GM19397 (cell line): ENCODE measurements around the gene KCTD20.
"Not testable (repeated sequence)": the region's sequence is repeated elsewhere in the genome, so short reads cannot be mapped to it uniquely, and the experiment has no call there.

Source experiments
- ATAC-seq: cut with Tn5 transposase; IDR thresholded peaks from one replicate; pipeline ENCODE4 v1.9.1; 2021; ENCODE audit warnings: mild to moderate bottlenecking, moderate library complexity; ENCODE audit not compliant: unreplicated experiment

The KCTD20 gene

GRCh38 chr6:36443471-36444428, 950 bp downstream of the KCTD20 start:
- no peak for ATAC-seq

DNA sequence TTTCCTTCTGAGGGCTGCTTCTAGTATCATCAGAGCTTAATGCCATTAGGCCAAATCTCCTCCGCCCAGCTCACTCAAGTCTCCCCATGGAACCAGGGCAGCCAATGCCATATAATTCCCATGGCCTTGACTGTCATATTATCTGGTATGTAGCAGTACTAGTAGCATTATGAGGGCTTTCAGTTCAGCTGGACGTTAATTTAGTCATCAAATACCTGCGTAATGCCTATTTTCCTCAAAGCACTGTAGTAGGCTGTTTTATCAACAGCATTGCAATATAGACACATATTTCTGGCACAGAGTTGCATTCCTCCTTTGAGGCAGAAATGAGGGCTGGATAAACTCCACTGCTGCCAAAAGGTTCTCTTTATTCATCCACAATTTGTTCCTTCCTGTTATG, 1.7 kb downstream of the KCTD20 start:
- ATAC-seq: no peak

DNA sequence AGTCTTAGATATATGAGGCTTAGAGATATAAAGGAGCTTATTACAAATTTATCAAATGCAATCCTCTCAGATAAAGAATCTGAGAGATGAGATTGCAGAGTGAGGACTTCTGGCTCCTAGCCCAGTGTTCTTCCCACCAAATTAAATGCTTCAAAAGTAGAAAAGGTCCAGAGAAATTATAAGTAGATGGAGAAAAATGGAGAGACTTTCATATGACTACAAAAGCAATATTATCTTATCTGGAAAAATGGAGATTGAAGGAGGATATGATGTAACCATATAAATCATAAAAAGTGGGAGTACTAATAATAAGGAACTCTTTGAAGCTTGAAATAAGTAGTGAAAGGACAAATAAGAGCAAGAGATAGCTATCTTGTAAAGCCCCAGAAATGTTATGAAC, 2.8 kb downstream of the KCTD20 start:
- no peak for ATAC-seq

DNA sequence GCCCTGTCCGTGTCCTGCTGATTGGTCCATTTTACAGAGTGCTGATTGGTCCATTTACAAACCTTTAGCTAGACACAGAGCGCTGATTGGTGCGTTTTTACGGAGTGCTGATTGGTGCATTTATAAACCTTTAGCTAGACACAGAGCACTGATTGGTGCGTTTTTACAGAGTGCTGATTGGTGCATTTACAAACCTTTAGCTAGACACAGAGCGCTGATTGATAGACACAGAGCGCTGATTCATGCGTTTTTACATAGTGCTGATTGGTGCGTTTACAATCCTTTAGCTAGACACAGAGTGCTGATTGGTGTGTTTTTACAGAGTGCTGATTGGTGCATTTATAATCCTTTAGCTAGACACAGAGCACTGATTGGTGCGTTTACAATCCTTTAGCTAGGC, 6.4 kb downstream of the KCTD20 start:
- not testable (repeated sequence) for ATAC-seq

DNA sequence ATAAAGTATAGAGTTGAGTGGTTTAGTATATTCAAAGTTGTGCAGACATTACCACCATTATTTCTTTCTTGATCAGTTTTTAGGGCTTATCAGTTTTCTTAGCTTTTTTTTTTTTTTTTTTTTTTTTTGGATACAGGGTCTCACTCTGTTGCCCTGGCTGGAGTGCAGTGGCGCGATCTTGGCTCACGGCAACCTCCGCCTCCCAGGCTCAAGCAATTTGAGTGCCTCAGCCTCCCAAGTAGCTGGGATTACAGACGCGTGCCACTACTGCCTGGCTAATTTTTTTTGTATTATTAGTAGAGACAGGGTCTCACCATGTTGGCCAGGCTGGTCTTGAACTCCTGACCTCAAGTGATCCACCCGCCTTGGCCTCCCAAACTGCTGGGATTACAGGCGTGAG, 10.1 kb downstream of the KCTD20 start:
- ATAC-seq: not testable (repeated sequence)

DNA sequence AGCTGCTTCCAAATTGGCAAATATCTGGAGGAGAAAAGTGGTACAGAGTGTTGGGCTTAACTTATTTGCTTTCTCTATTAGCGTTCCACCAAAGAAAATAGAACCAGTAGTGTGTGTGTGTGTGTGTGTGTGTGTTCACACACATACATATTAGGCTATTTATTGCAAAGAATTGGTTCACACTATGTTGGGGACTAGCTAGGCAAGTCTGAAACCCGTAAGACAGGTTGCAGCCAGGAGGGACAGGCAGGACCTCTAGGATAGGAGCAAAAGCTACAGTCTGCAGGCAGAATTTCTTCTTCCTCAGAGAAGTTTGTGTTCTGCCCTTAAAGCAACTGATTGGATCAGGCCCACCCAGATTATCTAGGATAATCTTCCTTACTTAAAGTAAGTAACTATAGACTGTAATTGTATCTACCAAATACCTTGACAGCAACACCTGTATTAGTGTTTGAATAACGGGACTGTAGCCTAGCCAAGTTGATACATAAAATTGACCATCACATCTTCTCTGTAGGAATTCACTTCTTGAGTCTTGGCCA, 12.8 kb downstream of the KCTD20 start:
- ATAC-seq: no peak

DNA sequence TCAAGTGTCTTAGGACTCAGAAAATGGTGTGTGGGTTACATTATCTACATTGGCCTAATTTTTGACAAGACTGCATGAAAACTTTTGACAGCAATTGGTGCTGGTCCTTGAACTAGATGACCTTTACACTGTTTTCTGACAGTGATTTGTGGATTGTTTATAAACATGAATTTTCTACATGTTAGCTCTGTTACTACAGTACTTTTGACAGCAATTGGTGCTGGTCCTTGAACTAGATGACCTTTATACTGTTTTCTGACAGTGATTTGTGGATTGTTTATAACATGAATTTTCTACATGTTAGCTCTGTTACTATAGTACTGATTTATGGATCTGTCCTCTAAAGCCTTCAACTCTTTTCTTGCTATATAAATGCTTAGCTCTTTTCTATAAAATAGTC, 16.7 kb downstream of the KCTD20 start:
- ATAC-seq: no peak

GRCh38 chr6:36460916-36461315, 18.1 kb downstream of the KCTD20 start:
- no peak for ATAC-seq

DNA sequence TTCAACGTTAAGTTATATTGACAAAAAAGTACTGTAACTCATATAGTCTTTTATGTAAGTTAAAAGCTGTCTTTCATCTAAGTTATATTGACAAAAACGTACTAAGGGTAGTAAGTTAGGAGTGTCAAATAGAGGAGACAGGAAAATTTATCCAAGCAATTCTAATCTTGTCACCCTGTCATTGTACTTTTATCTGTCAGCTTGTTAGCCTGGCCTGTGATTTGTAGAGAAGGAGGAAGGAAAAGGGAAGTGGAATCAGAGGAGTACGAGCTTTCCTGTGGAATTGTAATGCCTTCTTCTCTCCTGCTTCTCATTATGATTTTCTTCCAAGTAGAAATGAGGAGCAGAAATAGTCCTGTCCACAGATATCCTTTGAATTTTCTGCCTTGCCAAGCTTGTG, 18.8 kb downstream of the KCTD20 start:
- no peak for ATAC-seq

DNA sequence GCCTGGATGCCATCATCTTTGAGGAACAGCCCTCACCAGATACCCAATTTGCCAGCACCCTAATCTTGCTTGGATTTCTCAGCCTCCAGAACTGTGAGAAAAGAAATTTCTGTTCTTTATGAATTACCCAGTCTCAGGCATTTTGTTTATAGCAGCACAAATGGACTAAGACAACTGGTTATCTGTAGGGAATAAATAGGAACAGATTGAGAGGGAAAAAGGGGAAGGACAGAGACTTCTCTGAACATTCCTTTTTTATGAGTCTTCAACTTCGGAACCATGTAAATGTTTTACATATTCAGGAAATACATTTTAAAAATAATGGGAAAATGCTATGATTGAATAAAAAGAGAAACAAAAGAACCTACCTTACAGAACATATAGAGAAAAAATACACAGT, 20.9 kb downstream of the KCTD20 start:
- no peak for ATAC-seq

GRCh38 chr6:36464233-36464632, 21.4 kb downstream of the KCTD20 start:
- ATAC-seq: no peak

DNA sequence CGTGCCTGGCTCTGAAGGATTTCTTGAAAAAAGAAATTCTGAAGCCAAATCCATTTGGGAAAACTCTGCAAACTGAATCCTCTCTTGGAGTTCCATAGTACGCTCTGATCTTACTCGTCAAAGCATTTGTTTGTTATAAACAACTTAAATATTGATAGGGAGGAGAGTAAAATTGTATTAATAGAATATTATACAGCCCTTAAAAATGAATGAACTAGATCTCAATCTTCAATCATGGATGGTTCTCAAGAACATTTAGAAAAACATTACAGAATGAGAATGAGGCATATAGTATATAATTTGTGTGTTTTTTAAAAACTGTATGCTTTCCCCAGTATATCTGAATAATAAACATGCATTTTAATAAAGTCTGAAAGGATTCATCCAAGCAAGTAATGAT, 24.8 kb downstream of the KCTD20 start:
- ATAC-seq: no peak

GRCh38 chr6:36469148-36469661, 26.4 kb downstream of the KCTD20 start:
- no peak for ATAC-seq

GRCh38 chr6:36469946-36470345, 27.1 kb downstream of the KCTD20 start:
- no peak for ATAC-seq

DNA sequence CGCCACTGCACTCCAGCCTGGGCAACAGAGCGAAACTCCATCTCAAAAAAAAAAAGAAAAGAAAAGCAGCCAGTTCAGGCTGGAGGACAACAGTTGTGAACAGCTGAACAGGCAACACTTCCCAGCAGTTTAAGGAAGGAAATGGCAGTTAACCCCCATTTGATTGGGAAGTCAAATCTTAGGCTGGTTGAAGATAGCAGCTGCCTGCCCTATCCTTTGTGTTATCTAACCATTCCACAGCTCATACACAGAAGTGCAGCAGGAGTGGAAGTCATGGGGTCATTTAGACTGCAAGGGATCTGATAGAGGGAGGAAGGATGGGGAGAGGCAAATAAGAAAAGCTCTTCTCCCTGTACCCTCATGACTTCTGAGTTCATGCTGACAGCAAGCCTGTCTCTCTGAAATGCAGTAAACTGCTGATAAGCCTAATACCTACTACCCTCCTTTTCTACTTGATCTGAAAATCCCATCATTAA, 35.3 kb downstream of the KCTD20 start:
- ATAC-seq: no peak

DNA sequence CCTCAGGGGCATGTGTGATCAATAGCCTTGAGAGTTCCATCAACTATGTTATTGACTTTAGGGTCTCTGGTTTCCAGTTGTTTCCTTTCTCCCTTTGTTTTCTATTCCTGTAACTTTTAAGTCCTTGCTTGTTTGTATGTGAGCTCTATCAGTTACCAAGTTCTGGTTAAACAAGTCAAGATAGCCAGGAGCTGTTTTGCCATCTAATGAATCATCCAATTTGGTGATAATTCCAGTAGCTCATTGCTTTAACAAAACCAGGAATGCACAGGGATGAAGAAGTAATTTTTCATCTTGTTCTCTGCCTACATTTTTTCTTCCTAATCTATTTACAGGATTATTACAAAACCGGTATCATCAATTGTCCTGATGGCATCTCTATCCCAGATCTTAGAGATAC, 36.5 kb downstream of the KCTD20 start:
- no peak for ATAC-seq

- ATAC-seq: not testable (repeated sequence)
These were observed 40.5 kb downstream of the KCTD20 start for GRCh38 chr6:36483326-36483725.

- no peak for ATAC-seq
These were observed 41.9 kb downstream of the KCTD20 start for GRCh38 chr6:36484736-36485135.

- ATAC-seq: no peak
These were observed 44.9 kb downstream of the KCTD20 start for GRCh38 chr6:36487698-36488097.

- ATAC-seq: no peak
These were observed 45.4 kb downstream of the KCTD20 start for GRCh38 chr6:36488221-36488620.

- ATAC-seq: no peak
These were observed 46.6 kb downstream of the KCTD20 start for GRCh38 chr6:36489426-36489825.

GRCh38 chr6:36491378-36491965, 48.7 kb downstream of the KCTD20 start:
- no peak for ATAC-seq
